ENCODE data around the gene KIF26B. TPM values are rescaled to one million over a fixed set of nuclear protein-coding genes. Genes with fewer than 3 reads are reported as not detected.

KIF26B gene
- total and polyA plus RNA-seq, 2 experiments from 2014 or later = 2.5 to 8.0 TPM

- no peaks in the 10 kb centered on the region for H3K36me3 ChIP-seq (ENCODE audit: low read depth)
- no peak for DNase-seq
- H3K27ac ChIP-seq = no peak overlapping the region
- no peak overlapping the region for H3K4me2 ChIP-seq (ENCODE audit: unreplicated experiment)
- H4K20me1 ChIP-seq (ENCODE audit: insufficient read depth) = no peaks in the 10 kb centered on the region
- peaks cover 14% of the 10 kb centered on the region; the same call in 1 of the 2 replicates for H3F3A ChIP-seq (ENCODE audit: insufficient read depth)
- in situ Hi-C loops (cut with MboI) = no loop called here
- no peak overlapping the region for H3K9ac ChIP-seq
- peaks cover 10% of the 10 kb centered on the region; the same call in 1 of the 2 replicates for H3K4me1 ChIP-seq (ENCODE audit: insufficient read depth)
- 69 to 72% methylated on average over 14 of the region's 14 CpGs for WGBS, 2 experiments (ENCODE audit: low coverage in 1 of 2, low lambda C conversion rate in 2 of 2, missing lambda C conversion rate in 2 of 2)
- H2AFZ ChIP-seq = no peak overlapping the region
- H3K9me3 ChIP-seq (ENCODE audit: low read depth) = no peaks in the 10 kb centered on the region
- no peaks in the 10 kb centered on the region for H3K27me3 ChIP-seq (replicated peaks; ENCODE audit: insufficient read depth)
- no peaks in the 10 kb centered on the region for H3K9me2 ChIP-seq (ENCODE audit: insufficient read depth)
- no peak overlapping the region for H3K4me3 ChIP-seq
- TF ChIP-seq EZH2 (IDR thresholded peaks at IDR 0.05; ENCODE audit: insufficient read depth, poor library complexity, severe bottlenecking) = no peak
- no peak for TF ChIP-seq EZH2phosphoT487 (IDR thresholded peaks at IDR 0.05; ENCODE audit: insufficient read depth, low read depth)
- no peaks in the 10 kb centered on the region for H3K79me2 ChIP-seq (ENCODE audit: insufficient read depth)
Observed at GRCh38 chr1:245444147-245444828, 289.5 kb downstream of the KIF26B start.

GRCh38 chr1:245444945-245445344, 290.2 kb downstream of the KIF26B start:
- Histone ChIP-seq H3K79me2 (ENCODE audit: insufficient read depth) (no peaks in the 10 kb centered on the region), H3K27ac (no peak overlapping the region), H3K27me3 (replicated peaks; ENCODE audit: insufficient read depth) (no peaks in the 10 kb centered on the region), H4K20me1 (ENCODE audit: insufficient read depth) (no peaks in the 10 kb centered on the region), H3K9me3 (ENCODE audit: low read depth) (no peaks in the 10 kb centered on the region), H3K36me3 (ENCODE audit: low read depth) (no peaks in the 10 kb centered on the region), H3F3A (ENCODE audit: insufficient read depth) (peaks cover 16% of the 10 kb centered on the region; the same call in 1 of the 2 replicates), H3K4me1 (ENCODE audit: insufficient read depth) (peaks cover 13% of the 10 kb centered on the region; the same call in 1 of the 2 replicates), H3K9ac (no peak overlapping the region), H3K4me2 (ENCODE audit: unreplicated experiment) (no peak overlapping the region), H3K9me2 (ENCODE audit: insufficient read depth) (no peaks in the 10 kb centered on the region), H2AFZ (no peak overlapping the region), H3K4me3 (no peak overlapping the region)
- TF ChIP-seq EZH2phosphoT487 (IDR thresholded peaks at IDR 0.05; ENCODE audit: insufficient read depth, low read depth) (no peak), EZH2 (IDR thresholded peaks at IDR 0.05; ENCODE audit: insufficient read depth, poor library complexity, severe bottlenecking) (no peak)
- in situ Hi-C loops (cut with MboI) = no loop called here
- 20 to 30% methylated on average over 5 of the region's 5 CpGs for WGBS, 2 experiments (ENCODE audit: low coverage in 1 of 2, low lambda C conversion rate in 2 of 2, missing lambda C conversion rate in 2 of 2)
- peak; percentile 61 for DNase-seq

- 31 to 38% methylated on average over 1 of the region's 1 CpG for WGBS, 2 experiments (ENCODE audit: low coverage in 1 of 2, low lambda C conversion rate in 2 of 2, missing lambda C conversion rate in 2 of 2)
Observed at GRCh38 chr1:245448531-245448930, 293.7 kb downstream of the KIF26B start.

GRCh38 chr1:245448975-245449431, 294.2 kb downstream of the KIF26B start:
- in situ Hi-C loops (cut with MboI) = no loop called here
- H3K79me2 ChIP-seq (ENCODE audit: insufficient read depth) = no peaks in the 10 kb centered on the region
- H2AFZ ChIP-seq = peak overlapping the region; percentile 63
- H3K36me3 ChIP-seq (ENCODE audit: low read depth) = no peaks in the 10 kb centered on the region
- no peaks in the 10 kb centered on the region for H3K27me3 ChIP-seq (replicated peaks; ENCODE audit: insufficient read depth)
- no peaks in the 10 kb centered on the region for H3K9me3 ChIP-seq (ENCODE audit: low read depth)
- H4K20me1 ChIP-seq (ENCODE audit: insufficient read depth) = no peaks in the 10 kb centered on the region
- H3K9ac ChIP-seq = no peak overlapping the region
- H3K27ac ChIP-seq = no peak overlapping the region
- peaks cover 16% of the 10 kb centered on the region; the same call in 1 of the 2 replicates for H3F3A ChIP-seq (ENCODE audit: insufficient read depth)
- no peaks in the 10 kb centered on the region for H3K9me2 ChIP-seq (ENCODE audit: insufficient read depth)
- H3K4me3 ChIP-seq = no peak overlapping the region
- WGBS, 2 experiments (ENCODE audit: low coverage in 1 of 2, low lambda C conversion rate in 2 of 2, missing lambda C conversion rate in 2 of 2) = 26% methylated on average over 8 of the region's 8 CpGs
- peak; percentile 35 for DNase-seq
- H3K4me2 ChIP-seq (ENCODE audit: unreplicated experiment) = peak overlapping the region; percentile 20
- H3K4me1 ChIP-seq (ENCODE audit: insufficient read depth) = peaks cover 13% of the 10 kb centered on the region; the same call in 1 of the 2 replicates
- no peak for TF ChIP-seq EZH2 (IDR thresholded peaks at IDR 0.05; ENCODE audit: insufficient read depth, poor library complexity, severe bottlenecking)
- TF ChIP-seq EZH2phosphoT487 (IDR thresholded peaks at IDR 0.05; ENCODE audit: insufficient read depth, low read depth) = no peak

More at GRCh38 chr1:245448531-245448930, 293.7 kb downstream of the KIF26B start:
- H3K9me3 ChIP-seq (ENCODE audit: low read depth) = no peaks in the 10 kb centered on the region
- H3K36me3 ChIP-seq (ENCODE audit: low read depth) = no peaks in the 10 kb centered on the region
- H2AFZ ChIP-seq = peak overlapping the region; percentile 63; the same call in 1 of the 2 replicates
- no peak overlapping the region for H3K27ac ChIP-seq
- H4K20me1 ChIP-seq (ENCODE audit: insufficient read depth) = no peaks in the 10 kb centered on the region
- in situ Hi-C loops (cut with MboI) = no loop called here
- H3K4me2 ChIP-seq (ENCODE audit: unreplicated experiment) = no peak overlapping the region
- H3K27me3 ChIP-seq (replicated peaks; ENCODE audit: insufficient read depth) = no peaks in the 10 kb centered on the region
- peaks cover 13% of the 10 kb centered on the region; the same call in 1 of the 2 replicates for H3K4me1 ChIP-seq (ENCODE audit: insufficient read depth)
- no peaks in the 10 kb centered on the region for H3K79me2 ChIP-seq (ENCODE audit: insufficient read depth)
- peaks cover 16% of the 10 kb centered on the region; the same call in 1 of the 2 replicates for H3F3A ChIP-seq (ENCODE audit: insufficient read depth)
- no peak for DNase-seq
- no peak overlapping the region for H3K9ac ChIP-seq
- no peak for TF ChIP-seq EZH2phosphoT487 (IDR thresholded peaks at IDR 0.05; ENCODE audit: insufficient read depth, low read depth)
- TF ChIP-seq EZH2 (IDR thresholded peaks at IDR 0.05; ENCODE audit: insufficient read depth, poor library complexity, severe bottlenecking) = no peak
- H3K4me3 ChIP-seq = no peak overlapping the region
- no peaks in the 10 kb centered on the region for H3K9me2 ChIP-seq (ENCODE audit: insufficient read depth)

Measured in GM23248 (cell line).